Upper lobe of left lung (tissue), 4 donors: ENCODE measurements around the gene RETSAT.

Experiments used
- EP300 ChIP-seq, 4 donors: sonication (generic); formaldehyde crosslinking; IDR thresholded peaks; one replicate each; pipeline ENCODE4 v1.5.1; 2017; ENCODE audit warnings: antibody characterized with exemption in 4 of 4, control low read depth in 2 of 4
- POLR2A ChIP-seq, 4 donors: fragments of 450-650 bp; IDR thresholded peaks; one replicate each; pipeline ENCODE4 v1.5.1; 2016 to 2017; ENCODE audit warnings: antibody characterized with exemption in 4 of 4, mild to moderate bottlenecking in 2 of 4
- POLR2AphosphoS5 ChIP-seq, 2 donors: sonication (generic); formaldehyde crosslinking; IDR thresholded peaks; one replicate each; pipeline ENCODE4 v1.5.1; 2017; ENCODE audit warnings: antibody characterized with exemption in 2 of 2
- TF ChIP-seq, protein P1 (sequence below), 6 experiments: fragments of 450-650 bp in 4 of 6; fragments of 200-600 bp in 2 of 6; sonication (generic) in 2 of 6; IDR thresholded peaks; one replicate each; pipeline ENCODE4 v1.5.1; 2016 to 2019; ENCODE audit warnings: antibody characterized with exemption in 6 of 6

DNA sequence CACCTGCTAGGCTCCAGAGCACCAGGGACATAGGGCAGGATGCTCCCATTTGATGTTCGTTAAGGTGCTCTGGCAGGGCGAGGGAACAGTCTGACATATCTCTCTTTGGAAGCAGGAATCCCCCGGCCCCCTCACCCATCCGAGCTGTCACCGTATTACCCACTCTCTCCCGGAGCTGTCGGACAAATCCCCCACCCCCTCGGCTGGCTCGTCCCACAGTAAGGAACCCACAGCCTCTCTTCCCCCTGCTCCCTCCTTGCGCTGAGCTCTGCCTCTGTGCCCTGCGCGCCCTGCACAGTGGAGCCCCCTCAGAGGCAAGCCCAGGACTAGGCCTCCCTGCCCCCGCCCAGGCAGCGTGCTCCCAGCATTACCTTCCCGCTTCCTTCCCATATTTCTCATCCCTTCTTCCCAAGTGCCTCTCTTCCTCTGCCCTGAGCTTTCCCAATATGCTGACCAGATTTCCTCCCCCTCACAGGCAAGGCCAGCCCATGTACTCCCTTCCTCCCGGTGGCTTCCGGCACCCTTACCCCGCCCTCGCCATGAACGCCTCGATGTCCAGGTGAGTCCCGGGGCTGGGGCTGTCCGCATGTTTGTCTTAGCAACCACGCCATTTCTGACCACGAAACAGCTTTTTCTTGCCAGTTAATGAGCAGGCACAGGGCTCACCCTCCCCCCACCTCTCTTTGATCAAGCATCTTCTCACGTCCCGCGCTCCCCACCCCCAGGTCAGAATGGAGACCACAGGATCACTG, 50.4 kb downstream of the RETSAT start:
- TF ChIP-seq, protein P1, sequence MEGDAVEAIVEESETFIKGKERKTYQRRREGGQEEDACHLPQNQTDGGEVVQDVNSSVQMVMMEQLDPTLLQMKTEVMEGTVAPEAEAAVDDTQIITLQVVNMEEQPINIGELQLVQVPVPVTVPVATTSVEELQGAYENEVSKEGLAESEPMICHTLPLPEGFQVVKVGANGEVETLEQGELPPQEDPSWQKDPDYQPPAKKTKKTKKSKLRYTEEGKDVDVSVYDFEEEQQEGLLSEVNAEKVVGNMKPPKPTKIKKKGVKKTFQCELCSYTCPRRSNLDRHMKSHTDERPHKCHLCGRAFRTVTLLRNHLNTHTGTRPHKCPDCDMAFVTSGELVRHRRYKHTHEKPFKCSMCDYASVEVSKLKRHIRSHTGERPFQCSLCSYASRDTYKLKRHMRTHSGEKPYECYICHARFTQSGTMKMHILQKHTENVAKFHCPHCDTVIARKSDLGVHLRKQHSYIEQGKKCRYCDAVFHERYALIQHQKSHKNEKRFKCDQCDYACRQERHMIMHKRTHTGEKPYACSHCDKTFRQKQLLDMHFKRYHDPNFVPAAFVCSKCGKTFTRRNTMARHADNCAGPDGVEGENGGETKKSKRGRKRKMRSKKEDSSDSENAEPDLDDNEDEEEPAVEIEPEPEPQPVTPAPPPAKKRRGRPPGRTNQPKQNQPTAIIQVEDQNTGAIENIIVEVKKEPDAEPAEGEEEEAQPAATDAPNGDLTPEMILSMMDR (IDR thresholded peaks at IDR 0.05), result no peak
- TF ChIP-seq EP300 (IDR thresholded peaks at IDR 0.05) (no peak), POLR2A (IDR thresholded peaks at IDR 0.05) (no peak), POLR2AphosphoS5 (IDR thresholded peaks at IDR 0.05) (no peak)
